Neural cell (in vitro differentiated cells): ENCODE data around the gene CTBP2. TPM values are rescaled to one million over a fixed set of nuclear protein-coding genes. Genes with fewer than 3 reads are reported as not detected.

Experiments
- H2AFZ ChIP-seq: fragments of 200-600, 300-800 bp; sonication (generic), shearing (Covaris generic); 2 replicates; pipeline ENCODE4 v1.6.0; 2014; ENCODE audit warnings: low read depth, mild to moderate bottlenecking, antibody characterized with exemption, low read length, moderate library complexity
- H3F3A ChIP-seq: fragments of 200-600 bp; shearing (Covaris generic); 2 replicates; pipeline ENCODE4 v1.6.1; 2016; ENCODE audit warnings: mild to moderate bottlenecking, moderate library complexity, mixed read lengths, antibody characterized with exemption, low read length; ENCODE audit not compliant: insufficient read depth, poor library complexity, severe bottlenecking
- H3K27ac ChIP-seq: fragments of 200-600, 300-800 bp; sonication (generic), shearing (Covaris generic); 2 replicates; pipeline ENCODE4 v1.5.1; 2014; ENCODE audit warnings: mild to moderate bottlenecking, low read length, moderate library complexity
- H3K27me3 ChIP-seq: fragments of 300-800, 200-600 bp; sonication (generic), shearing (Covaris generic); 2 replicates; pipeline ENCODE4 v1.6.0; 2014; ENCODE audit warnings: mild to moderate bottlenecking, low read depth, low read length, moderate library complexity; ENCODE audit not compliant: insufficient read depth
- H3K36me3 ChIP-seq: fragments of 300-800, 200-600 bp; sonication (generic), shearing (Covaris generic); 2 replicates; pipeline ENCODE4 v1.5.1; 2014; ENCODE audit warnings: mild to moderate bottlenecking, antibody characterized with exemption, low read length, moderate library complexity; ENCODE audit not compliant: insufficient read depth
- H3K4me2 ChIP-seq: fragments of 300-800, 200-600 bp; sonication (generic), shearing (Covaris generic); 2 replicates; pipeline ENCODE4 v1.6.0; 2014; ENCODE audit warnings: mild to moderate bottlenecking, low read length
- H3K4me3 ChIP-seq: fragments of 300-800, 200-600 bp; sonication (generic), shearing (Covaris generic); 2 replicates; pipeline ENCODE4 v1.5.1; 2014; ENCODE audit warnings: mild to moderate bottlenecking, low read length, moderate library complexity
- H3K79me2 ChIP-seq: fragments of 200-600 bp; shearing (Covaris generic); replicated peaks from 2 replicates; pipeline ENCODE4 v1.6.0; 2014; ENCODE audit warnings: mild to moderate bottlenecking, low read length, moderate library complexity; ENCODE audit not compliant: insufficient read depth
- H3K9ac ChIP-seq: fragments of 300-800, 200-600 bp; sonication (generic), shearing (Covaris generic); 2 replicates; pipeline ENCODE4 v1.6.1; 2016; ENCODE audit warnings: mild to moderate bottlenecking, low read length, mixed read lengths
- H3K9me2 ChIP-seq: fragments of 200-600 bp; shearing (Covaris generic); 2 replicates; pipeline ENCODE4 v1.6.1; 2016; ENCODE audit warnings: mild to moderate bottlenecking, low read length, mixed read lengths; ENCODE audit not compliant: insufficient read depth
- H3K9me3 ChIP-seq: fragments of 200-600, 300-800 bp; sonication (generic), shearing (Covaris generic); 2 replicates; pipeline ENCODE4 v1.6.1; 2016; ENCODE audit warnings: mild to moderate bottlenecking, mixed run types, low read length, moderate library complexity, mixed read lengths
- H4K20me1 ChIP-seq: fragments of 200-600 bp; shearing (Covaris generic); 2 replicates; pipeline ENCODE4 v1.6.1; 2016; ENCODE audit warnings: mild to moderate bottlenecking, mixed run types; ENCODE audit not compliant: insufficient read depth
- EP300 ChIP-seq: fragments of 450-650 bp; conservative IDR thresholded peaks from 2 replicates; pipeline ENCODE4 v1.6.1; 2014; ENCODE audit warnings: antibody characterized with exemption, mild to moderate bottlenecking, moderate library complexity; ENCODE audit not compliant: poor library complexity, severe bottlenecking
- EZH2 ChIP-seq: fragments of 200-600, 300-800 bp; shearing (Covaris generic), sonication (generic); IDR thresholded peaks from 2 replicates; pipeline ENCODE4 v1.6.1; 2014; ENCODE audit warnings: antibody characterized with exemption, low read length, borderline replicate concordance, mild to moderate bottlenecking; ENCODE audit not compliant: insufficient read depth, poor library complexity, severe bottlenecking
- MXI1 ChIP-seq: fragments of 450-650 bp; conservative IDR thresholded peaks from 2 replicates; pipeline ENCODE4 v1.6.1; 2014; ENCODE audit warnings: antibody characterized with exemption, mild to moderate bottlenecking; ENCODE audit not compliant: poor library complexity, severe bottlenecking
- POLR2AphosphoS5 ChIP-seq: IDR thresholded peaks from 2 replicates; pipeline ENCODE4 v1.6.1; 2012
- RAD21 ChIP-seq: fragments of 450-650 bp; conservative IDR thresholded peaks from 2 replicates; pipeline ENCODE4 v1.6.1; 2014; ENCODE audit warnings: antibody characterized with exemption, mild to moderate bottlenecking, moderate library complexity
- SMC3 ChIP-seq: fragments of 450-650 bp; conservative IDR thresholded peaks from 2 replicates; pipeline ENCODE4 v1.6.1; 2014; ENCODE audit warnings: antibody characterized with exemption, mild to moderate bottlenecking, moderate library complexity; ENCODE audit not compliant: poor library complexity
- TAF1 ChIP-seq: IDR thresholded peaks from 2 replicates; pipeline ENCODE4 v1.6.1; 2012; ENCODE audit warnings: low read depth
- polyA plus RNA-seq: library from polyadenylated mRNA; depleted of rRNA; stranded (reverse); fragments of >200 nt; gene quantifications from 2 replicates; pipeline ENCODE4 v1.2.3, GENCODE V29; 2014
- TF ChIP-seq, protein P1 (sequence below): fragments of 450-650 bp; IDR thresholded peaks from 2 replicates; pipeline ENCODE4 v1.5.1; 2014; ENCODE audit warnings: antibody characterized with exemption, mild to moderate bottlenecking, moderate library complexity; ENCODE audit not compliant: poor library complexity, severe bottlenecking
- TF ChIP-seq, protein P2 (sequence below): IDR thresholded peaks from 2 replicates; pipeline ENCODE4 v1.6.1; 2012; ENCODE audit warnings: borderline replicate concordance

The CTBP2 gene
- polyA plus RNA-seq, 1 donor from 2014 or later, result 59.5 TPM

DNA sequence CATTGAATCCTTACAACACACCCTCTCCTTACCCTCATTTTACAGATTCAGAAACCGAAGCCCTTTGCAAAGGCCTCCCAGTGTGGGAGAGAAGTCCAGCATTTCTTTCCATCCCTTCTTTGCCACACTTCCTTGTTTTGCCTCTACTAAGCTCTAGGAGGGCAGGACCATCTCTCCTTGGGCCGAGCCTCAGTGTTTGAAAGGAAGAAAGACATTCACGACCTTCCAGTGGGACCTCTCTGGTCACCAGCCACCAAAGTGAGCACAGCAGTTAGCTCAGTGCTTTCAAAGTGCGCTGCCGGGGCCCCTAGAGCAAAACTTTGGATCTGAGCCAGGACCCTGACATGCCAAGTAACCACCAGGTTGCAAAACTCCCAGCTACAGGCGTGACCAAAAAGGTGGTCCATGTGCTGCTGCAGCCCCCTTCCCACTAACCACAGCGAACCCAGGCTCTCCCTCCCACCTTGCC is 12.4 kb downstream of the CTBP2 start (continued):
- no peak for TF ChIP-seq MXI1

DNA sequence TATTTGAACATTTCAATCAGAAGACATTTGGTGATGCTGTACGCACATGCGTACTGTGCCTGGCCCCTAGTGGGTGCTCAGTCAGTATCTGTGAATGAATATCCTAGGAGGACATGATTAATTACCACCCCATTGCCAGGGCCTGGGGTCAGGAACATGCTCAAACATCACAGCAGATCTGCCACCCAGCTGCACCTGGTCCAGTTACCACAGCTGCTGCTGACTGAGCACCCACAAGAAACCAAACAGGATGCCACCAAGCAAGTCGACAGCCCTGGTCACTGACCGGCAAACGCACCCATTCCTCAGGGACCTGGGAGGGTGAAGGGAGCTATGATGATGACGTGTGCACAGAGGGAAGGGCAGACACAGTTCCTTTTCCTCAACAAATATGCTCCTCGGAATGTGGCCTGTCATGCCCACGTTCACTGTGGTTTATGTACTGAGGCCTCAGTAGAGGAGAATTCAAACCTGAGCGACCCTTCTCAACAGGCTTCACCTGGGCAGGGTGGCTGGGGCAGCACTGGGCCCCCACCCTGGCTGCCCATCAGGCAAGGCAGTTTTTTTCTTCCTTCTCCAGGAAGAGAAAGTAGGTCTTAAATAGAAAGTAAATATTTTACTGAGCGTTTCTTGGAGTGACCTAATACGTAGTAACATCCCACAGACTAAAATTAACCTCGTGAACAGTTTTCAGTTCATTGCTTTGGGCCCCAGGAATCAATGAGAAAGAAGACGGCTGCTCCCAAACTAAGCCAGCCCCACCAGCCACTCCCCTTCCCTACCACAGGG is 13.4 kb downstream of the CTBP2 start:
- no peak overlapping the region for H3K4me3 ChIP-seq
- no peak overlapping the region for H3K4me2 ChIP-seq
- peaks cover 88% of the 10 kb centered on the region for H3K79me2 ChIP-seq
- H3K36me3 ChIP-seq, result no peaks in the 10 kb centered on the region
- TF ChIP-seq RAD21 (no peak), TAF1 (no peak), EP300 (no peak), SMC3 (no peak), POLR2AphosphoS5 (no peak), MXI1 (no peak), EZH2 (no peak)
- TF ChIP-seq, protein P1, sequence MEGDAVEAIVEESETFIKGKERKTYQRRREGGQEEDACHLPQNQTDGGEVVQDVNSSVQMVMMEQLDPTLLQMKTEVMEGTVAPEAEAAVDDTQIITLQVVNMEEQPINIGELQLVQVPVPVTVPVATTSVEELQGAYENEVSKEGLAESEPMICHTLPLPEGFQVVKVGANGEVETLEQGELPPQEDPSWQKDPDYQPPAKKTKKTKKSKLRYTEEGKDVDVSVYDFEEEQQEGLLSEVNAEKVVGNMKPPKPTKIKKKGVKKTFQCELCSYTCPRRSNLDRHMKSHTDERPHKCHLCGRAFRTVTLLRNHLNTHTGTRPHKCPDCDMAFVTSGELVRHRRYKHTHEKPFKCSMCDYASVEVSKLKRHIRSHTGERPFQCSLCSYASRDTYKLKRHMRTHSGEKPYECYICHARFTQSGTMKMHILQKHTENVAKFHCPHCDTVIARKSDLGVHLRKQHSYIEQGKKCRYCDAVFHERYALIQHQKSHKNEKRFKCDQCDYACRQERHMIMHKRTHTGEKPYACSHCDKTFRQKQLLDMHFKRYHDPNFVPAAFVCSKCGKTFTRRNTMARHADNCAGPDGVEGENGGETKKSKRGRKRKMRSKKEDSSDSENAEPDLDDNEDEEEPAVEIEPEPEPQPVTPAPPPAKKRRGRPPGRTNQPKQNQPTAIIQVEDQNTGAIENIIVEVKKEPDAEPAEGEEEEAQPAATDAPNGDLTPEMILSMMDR, result no peak
- TF ChIP-seq, protein P2, sequence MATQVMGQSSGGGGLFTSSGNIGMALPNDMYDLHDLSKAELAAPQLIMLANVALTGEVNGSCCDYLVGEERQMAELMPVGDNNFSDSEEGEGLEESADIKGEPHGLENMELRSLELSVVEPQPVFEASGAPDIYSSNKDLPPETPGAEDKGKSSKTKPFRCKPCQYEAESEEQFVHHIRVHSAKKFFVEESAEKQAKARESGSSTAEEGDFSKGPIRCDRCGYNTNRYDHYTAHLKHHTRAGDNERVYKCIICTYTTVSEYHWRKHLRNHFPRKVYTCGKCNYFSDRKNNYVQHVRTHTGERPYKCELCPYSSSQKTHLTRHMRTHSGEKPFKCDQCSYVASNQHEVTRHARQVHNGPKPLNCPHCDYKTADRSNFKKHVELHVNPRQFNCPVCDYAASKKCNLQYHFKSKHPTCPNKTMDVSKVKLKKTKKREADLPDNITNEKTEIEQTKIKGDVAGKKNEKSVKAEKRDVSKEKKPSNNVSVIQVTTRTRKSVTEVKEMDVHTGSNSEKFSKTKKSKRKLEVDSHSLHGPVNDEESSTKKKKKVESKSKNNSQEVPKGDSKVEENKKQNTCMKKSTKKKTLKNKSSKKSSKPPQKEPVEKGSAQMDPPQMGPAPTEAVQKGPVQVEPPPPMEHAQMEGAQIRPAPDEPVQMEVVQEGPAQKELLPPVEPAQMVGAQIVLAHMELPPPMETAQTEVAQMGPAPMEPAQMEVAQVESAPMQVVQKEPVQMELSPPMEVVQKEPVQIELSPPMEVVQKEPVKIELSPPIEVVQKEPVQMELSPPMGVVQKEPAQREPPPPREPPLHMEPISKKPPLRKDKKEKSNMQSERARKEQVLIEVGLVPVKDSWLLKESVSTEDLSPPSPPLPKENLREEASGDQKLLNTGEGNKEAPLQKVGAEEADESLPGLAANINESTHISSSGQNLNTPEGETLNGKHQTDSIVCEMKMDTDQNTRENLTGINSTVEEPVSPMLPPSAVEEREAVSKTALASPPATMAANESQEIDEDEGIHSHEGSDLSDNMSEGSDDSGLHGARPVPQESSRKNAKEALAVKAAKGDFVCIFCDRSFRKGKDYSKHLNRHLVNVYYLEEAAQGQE, result no peak
- H3K9ac ChIP-seq, result no peak overlapping the region
- no peaks in the 10 kb centered on the region for H3K27me3 ChIP-seq
- H2AFZ ChIP-seq, result no peak overlapping the region
- no peaks in the 10 kb centered on the region for H3K9me3 ChIP-seq
- no peak overlapping the region for H3K27ac ChIP-seq
- no peaks in the 10 kb centered on the region for H4K20me1 ChIP-seq
- no peaks in the 10 kb centered on the region for H3F3A ChIP-seq
- H3K9me2 ChIP-seq, result no peaks in the 10 kb centered on the region

DNA sequence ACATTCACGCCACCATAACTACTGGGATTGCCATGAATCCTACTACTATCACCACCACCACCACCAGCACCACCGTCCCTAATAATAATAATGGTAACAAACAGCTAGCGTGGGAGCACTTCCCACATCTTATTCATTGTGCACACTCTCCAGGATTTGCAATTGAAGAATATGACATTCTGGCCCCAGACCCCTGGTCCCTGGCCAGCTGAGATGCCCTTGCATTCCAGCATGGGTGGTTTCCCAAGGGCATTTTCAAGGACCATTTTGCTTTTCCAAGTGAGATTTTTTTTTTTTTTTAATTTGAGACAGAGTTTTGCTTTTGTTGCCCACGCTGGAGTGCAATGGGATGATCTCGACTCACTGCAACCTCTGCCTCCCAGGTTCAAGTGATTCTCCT is 14.7 kb downstream of the CTBP2 start:
- Histone ChIP-seq H3K9me2 (no peaks in the 10 kb centered on the region), H3K9ac (no peak overlapping the region), H3F3A (no peaks in the 10 kb centered on the region), H4K20me1 (no peaks in the 10 kb centered on the region), H3K79me2 (peaks cover 88% of the 10 kb centered on the region), H3K4me2 (no peak overlapping the region), H3K9me3 (no peaks in the 10 kb centered on the region), H3K36me3 (no peaks in the 10 kb centered on the region), H3K4me3 (no peak overlapping the region), H2AFZ (no peak overlapping the region), H3K27ac (no peak overlapping the region), H3K27me3 (no peaks in the 10 kb centered on the region)
- TF ChIP-seq EZH2 (no peak), EP300 (no peak), SMC3 (no peak), RAD21 (no peak), POLR2AphosphoS5 (no peak), TAF1 (no peak), MXI1 (no peak)
- TF ChIP-seq, protein P2, result no peak
- TF ChIP-seq, protein P1, result no peak
